ENCODE measurements around the gene TEAD1.

Gene TEAD1

DNA sequence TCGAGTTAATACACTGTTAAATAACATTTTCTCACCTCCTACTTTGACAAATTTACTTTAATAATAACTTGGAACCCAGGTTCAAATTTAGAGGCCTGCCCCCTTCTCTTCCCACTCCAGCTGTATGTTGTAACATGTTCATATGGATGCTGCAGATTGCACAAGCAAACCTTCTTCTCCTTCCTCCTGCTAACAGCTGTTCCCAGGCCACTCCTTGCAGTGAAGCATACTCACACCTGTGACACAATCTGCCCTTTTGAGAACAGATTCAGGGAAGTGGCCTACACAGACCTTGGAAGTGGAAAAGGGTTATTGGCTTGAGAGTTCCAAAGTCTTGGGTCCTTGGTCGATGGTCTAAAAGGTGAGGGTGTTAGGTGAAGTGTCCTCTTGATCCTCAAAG lies 131.9 kb downstream of the TEAD1 start:
- TF ChIP-seq, protein P1, sequence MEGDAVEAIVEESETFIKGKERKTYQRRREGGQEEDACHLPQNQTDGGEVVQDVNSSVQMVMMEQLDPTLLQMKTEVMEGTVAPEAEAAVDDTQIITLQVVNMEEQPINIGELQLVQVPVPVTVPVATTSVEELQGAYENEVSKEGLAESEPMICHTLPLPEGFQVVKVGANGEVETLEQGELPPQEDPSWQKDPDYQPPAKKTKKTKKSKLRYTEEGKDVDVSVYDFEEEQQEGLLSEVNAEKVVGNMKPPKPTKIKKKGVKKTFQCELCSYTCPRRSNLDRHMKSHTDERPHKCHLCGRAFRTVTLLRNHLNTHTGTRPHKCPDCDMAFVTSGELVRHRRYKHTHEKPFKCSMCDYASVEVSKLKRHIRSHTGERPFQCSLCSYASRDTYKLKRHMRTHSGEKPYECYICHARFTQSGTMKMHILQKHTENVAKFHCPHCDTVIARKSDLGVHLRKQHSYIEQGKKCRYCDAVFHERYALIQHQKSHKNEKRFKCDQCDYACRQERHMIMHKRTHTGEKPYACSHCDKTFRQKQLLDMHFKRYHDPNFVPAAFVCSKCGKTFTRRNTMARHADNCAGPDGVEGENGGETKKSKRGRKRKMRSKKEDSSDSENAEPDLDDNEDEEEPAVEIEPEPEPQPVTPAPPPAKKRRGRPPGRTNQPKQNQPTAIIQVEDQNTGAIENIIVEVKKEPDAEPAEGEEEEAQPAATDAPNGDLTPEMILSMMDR (conservative IDR thresholded peaks at IDR 0.05; ENCODE audit: low read length) = no peak
- H3K4me3 ChIP-seq (ENCODE audit: low read length) = no peak overlapping the region
- no peak for DNase-seq (ENCODE audit: low read depth)

DNA sequence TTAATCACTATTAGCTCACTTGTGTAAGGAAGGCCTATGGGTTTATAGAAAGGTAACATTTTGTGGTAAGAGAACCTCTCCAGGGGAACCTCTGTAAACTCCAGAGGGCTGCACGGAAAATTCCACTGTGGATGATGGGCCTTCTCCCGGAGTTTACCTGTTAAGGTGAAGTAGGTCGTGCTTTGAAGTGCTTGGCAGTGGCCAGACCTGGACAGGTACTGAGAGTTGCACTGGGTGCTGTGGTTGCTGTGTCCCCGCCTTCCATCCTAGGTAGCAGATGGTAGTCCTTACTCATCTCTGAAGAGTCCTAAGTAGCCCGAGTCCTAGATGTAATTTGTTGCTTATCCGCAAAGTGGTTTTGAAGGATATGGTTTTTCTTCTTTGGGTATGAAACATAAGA lies 133.4 kb downstream of the TEAD1 start:
- DNase-seq (ENCODE audit: low read depth) = no peak
- H3K4me3 ChIP-seq (ENCODE audit: low read length) = no peak overlapping the region
- TF ChIP-seq, protein P1 (conservative IDR thresholded peaks at IDR 0.05; ENCODE audit: low read length) = no peak

DNA sequence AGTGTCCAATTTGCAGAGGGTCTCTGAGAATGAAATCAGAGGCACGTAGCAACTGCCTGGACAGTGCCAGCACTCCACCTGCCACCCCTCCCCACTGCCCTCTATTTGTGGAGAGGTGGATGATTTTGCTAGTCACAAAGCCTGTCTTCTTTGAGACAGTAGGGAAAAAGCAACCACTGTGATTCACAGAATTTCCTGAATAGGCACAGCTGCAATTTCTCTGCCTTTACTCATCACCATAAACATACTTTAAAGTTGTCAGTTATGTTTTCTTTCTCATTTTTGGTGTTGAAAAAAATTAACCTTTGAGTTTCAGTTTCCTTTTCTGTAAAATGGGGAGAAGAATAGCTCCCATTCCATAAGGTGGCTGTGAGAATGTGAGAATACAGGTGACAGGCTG lies 134.3 kb downstream of the TEAD1 start:
- TF ChIP-seq, protein P1 (conservative IDR thresholded peaks at IDR 0.05; ENCODE audit: low read length) = no peak
- no peak overlapping the region for H3K4me3 ChIP-seq (ENCODE audit: low read length)
- DNase-seq (ENCODE audit: low read depth) = peak; percentile 58

DNA sequence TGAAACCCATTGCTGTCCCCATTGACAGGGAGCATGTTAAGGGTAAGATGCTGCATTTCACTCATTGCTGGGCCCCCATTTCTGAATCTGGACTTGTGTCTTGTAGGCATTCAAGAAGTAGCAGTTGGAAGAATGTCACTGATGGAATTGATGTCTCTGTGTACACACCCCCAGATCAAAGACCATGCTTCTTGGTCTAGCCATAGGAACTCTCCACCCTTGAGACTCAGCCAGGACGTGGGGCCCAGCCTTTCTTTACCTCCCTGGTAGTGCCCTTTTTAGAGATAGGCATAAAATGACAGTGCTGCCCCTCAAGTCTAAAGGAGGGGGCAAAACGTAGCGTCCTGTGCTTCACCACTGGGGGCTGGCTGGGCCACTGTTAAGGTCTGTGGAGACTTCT lies 135.1 kb downstream of the TEAD1 start:
- TF ChIP-seq, protein P1 (conservative IDR thresholded peaks at IDR 0.05; ENCODE audit: low read length) = no peak
- no peak overlapping the region for H3K4me3 ChIP-seq (ENCODE audit: low read length)

DNA sequence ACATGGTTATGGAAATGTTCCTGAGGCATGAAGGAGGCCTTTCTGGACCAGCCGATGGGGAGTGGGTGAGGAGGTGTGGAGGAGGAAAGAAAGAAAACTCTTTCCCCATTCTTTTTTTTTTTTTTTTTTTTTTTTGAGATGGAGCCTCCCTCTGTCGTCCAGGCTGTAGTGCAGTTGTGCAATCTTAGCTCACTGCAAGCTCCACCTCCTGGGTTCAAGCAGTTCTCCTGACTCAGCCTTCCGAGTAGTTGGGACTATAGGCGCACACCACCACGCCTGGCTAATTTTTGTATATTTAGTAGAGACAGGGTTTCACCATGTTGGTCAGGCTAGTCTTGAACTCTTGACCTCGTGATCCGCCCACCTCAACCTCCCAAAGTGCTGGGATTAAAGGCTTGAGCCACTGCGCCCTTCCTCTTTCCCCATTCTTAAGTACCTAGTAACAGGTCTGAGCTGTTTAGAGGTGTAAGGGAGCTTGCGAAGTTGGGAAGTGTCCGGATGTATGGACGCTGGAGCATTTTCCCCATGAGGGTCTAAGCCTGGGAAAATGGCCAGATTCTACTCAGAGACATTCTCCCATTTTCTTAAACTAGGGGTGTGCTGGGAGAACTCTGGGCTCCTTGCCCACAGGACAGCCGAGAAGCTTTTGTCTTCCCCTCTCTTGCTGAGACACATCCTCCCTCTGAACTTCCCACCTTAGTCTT lies 135.8 kb downstream of the TEAD1 start:
- DNase-seq (ENCODE audit: low read depth) = no peak
- no peak overlapping the region for H3K4me3 ChIP-seq (ENCODE audit: low read length)
- TF ChIP-seq, protein P1 (conservative IDR thresholded peaks at IDR 0.05; ENCODE audit: low read length) = 0 out of 2 replicates have a peak, but pooled peaks have one; percentile 4

More for the DNA sequence above, 135.1 kb downstream of the TEAD1 start:
- DNase-seq (ENCODE audit: low read depth) = no peak

DNA sequence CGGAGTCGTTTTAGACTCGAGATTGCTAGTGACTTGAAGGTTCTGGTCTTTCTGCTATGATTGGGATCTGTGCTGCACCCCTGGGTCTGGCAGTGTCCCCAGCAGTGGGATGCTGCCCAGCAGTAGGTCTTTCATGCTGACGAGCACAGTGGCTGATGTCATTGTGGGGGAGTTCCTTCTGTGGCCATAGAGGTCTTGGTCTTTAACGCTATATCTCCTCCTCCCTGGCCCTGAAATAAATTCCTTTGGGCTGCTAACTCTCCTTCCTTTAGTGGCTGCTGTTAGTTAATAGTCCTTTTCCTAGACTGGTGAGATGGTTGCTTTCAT lies 136.3 kb downstream of the TEAD1 start:
- H3K4me3 ChIP-seq (ENCODE audit: low read length) = no peak overlapping the region
- DNase-seq (ENCODE audit: low read depth) = peak; percentile 63

DNA sequence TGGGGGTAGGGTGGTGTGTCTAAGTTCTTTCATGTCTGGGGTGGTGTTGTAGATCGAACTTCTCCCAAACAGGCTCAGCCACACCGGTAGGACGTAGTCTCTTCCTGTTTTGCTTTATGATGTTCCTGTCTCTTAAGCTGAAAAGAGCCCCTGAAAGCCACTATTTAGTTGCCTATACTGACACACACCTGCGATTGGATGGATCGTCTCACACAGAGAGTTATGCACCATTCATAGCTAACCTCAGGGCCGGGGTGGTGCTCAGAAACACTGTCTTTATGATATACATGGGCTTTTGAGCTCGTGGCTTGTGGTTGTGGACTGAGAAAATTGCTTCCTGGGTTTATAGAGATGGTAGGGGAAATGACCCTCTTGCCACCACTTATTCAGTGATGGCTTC lies 137.6 kb downstream of the TEAD1 start:
- no peak overlapping the region for H3K4me3 ChIP-seq (ENCODE audit: low read length)
- no peak for DNase-seq (ENCODE audit: low read depth)
- TF ChIP-seq, protein P1 (conservative IDR thresholded peaks at IDR 0.05; ENCODE audit: low read length) = no peak

More for the DNA sequence above, 136.3 kb downstream of the TEAD1 start:
- TF ChIP-seq, protein P1 (conservative IDR thresholded peaks at IDR 0.05; ENCODE audit: low read length) = no peak

All from AG10803 (cell line).